GM20431 (cell line): ENCODE data around the gene SRMS.

Source experiments
- in situ Hi-C: fragments of 300-500 bp; cut with MseI, MboI; formaldehyde crosslinking; loops from one replicate; pipeline ENCODE4 v1.15.0; 2020; ENCODE audit warnings: low sequenced_read_pairs; ENCODE audit not compliant: unreplicated experiment

SRMS gene

DNA sequence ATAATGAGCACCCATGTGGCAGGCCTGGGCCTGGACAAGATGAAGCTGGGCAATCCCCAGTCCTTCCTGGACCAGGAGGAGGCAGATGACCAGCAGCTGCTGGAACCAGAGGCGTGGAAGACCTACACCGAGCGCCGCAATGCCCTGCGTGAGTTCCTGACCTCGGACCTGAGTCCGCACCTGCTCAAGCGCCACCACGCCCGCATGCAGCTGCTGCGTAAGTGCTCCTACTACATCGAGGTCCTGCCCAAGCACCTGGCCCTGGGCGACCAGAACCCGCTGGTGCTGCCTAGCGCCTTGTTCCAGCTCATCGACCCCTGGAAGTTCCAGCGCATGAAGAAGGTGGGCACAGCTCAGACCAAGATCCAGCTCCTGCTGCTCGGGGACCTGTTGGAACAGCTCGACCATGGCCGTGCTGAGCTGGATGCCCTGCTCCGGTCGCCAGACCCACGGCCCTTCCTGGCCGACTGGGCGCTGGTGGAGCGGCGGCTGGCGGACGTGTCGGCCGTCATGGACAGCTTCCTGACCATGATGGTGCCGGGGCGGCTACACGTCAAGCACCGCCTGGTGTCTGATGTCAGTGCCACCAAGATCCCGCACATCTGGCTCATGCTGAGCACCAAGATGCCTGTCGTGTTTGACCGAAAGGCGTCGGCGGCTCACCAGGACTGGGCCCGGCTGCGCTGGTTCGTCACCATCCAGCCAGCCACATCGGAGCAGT lies 8.3 kb upstream of the SRMS start:
- in situ Hi-C loops, result no loop called here

DNA sequence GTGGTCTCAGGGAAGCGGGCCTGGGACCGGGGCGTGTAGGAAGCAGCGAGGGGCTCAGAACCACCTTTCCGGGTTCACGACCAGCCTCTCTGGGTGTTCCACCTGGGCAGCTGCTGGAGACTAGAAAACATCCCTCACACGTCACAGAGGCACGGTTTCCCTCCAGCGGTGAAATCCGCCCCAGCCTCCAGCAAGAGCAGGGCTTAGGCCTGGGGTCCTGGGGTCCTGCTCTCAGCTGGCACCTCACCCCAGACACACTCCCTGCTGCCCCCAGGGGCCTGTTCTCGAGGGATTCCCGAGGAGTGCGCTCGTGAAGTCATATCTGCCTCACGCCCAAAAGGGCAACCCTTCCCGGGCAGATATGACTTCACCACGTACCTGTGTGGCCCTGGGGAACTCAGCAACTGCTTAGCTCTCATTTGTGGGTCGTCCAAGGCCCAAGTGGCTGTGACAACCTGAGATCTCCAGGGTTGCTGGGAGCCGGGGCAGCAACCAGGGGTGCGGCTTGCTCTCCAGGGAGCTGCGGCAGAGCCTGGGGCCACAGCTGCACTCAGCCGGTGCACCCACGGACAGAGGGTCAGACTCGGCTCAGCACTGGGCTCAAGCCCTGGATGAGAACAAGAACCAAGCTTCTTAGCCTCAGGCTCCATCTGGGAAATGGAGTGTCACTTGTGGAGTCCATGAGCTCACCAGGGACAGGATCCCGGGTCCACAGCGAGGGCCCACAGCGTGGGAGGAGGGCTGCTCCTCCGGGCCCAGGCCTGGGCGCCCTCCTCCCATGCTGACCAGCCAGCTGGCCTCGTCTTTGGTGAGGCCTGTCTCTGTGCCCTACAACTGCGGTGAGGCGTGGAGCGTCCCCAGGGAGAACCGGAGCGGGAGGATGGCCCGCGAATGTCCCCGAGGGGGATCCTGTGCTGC lies 7.1 kb upstream of the SRMS start:
- in situ Hi-C loops, result no loop called here

DNA sequence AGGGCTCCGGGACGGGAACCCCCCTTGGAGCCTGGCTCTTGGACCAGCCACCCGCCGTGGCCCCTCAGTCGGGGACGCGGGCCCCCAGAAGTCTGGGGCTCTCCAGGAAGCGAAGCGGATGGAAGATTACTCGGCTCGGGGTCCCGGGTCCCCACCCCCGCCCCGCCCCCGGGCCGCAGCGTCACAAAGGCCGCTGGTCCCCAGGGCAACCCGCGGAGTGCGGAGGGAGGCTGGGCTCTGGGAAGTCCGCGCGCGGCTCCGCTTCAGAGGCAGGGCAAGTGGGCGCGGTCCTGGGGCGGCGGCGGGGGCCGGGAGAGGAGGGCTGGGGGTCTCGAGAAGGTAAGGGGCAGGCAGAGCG lies 6.4 kb upstream of the SRMS start, which contains the start of gene FNDC11:
TSS of gene FNDC11 (plus strand) at position 227 of the 358 bp plus-strand sequence. CDS start 1,505 bp downstream, outside the sequence.
- in situ Hi-C loops, result no loop called here

DNA sequence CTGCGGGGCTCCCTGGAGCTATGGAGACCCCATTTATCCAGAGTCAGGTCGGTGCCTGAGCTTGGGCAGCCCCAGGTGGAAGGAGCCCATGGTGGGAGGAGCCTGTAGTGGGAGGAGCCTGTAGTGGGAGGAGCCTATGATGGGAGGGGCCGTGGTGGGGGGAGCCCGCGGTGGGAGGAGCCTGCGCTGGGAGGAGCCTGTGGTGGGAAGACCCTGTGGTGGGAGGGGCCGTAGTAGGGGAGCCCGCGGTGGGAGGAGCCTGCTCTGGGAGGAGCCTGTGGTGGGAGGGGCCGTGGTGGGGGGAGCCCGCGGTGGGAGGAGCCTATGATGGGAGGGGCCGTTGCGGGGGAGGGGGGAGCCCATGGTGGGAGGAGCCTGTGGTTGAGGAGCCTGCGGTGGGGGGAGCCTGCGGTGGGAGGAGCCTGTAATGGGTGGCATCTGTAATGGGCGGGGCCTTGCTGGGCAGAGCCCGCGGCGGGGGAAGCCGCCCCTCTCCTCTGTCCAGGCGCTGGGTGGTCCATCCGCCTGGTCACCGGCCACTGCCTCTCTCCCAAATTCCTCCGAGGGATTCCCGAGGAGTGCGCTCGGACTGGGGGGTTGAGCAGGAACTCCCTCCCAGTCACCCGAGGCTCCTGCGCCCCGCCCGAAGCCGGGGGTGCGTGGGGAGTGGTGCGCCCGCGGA lies 5.8 kb upstream of the SRMS start:
- in situ Hi-C loops, result no loop called here

DNA sequence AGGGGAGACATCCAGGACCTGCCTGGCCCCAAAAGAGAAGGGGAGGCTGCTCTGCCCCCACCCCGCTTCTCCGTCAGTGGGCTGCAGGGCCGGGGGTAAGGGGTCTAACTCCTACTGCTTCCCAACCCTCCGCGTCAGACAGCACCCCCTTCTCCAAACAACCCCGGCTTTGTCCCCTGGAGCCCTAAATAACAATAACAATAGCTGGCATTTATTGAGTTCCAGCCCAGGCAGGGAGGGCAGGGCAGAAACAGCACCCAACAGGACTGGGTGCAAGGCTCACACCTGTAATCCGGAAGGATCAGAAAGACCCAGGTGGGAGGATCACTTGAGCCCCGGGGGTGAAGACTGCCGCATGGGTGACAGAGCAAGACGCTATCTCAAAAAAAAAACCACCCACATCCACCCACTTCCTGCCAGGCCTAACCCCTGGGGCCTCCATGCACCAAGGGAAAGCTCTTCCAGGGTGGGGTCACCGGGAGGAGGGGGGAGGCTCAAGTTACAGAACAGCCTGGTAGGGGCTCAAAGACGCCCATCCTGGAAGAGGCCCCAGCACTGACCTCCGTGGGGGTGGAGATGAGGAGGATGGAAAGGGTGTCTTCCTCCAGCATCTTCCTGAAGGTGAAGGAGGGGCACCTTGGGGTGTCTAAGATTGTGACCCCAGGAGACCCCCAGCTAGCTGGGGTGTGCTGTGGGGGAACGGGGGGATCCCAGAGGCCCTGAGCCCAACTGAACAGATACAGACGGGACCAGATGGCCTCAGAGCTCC lies 5.1 kb upstream of the SRMS start:
- in situ Hi-C loops, result no loop called here

DNA sequence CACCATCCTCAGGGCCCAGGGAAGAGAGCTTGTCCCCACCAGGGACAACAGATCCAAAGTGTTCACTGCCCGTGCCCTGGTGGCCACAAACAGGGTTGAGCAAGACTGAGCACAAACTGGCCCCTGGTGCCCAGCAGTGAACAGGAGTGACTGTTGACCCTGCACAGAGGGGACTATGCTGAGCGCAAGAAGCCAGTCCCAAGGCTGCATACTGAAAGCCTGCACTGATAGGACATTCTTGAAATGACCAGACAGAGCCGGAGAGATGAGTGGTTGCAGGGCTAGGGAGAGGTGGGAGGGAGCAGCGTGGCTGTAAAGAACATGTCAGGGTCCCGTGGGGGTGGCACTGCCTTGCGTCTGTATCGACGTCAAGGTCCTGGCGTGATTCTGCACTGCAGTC lies 3.5 kb upstream of the SRMS start:
- in situ Hi-C loops, result no loop called here

DNA sequence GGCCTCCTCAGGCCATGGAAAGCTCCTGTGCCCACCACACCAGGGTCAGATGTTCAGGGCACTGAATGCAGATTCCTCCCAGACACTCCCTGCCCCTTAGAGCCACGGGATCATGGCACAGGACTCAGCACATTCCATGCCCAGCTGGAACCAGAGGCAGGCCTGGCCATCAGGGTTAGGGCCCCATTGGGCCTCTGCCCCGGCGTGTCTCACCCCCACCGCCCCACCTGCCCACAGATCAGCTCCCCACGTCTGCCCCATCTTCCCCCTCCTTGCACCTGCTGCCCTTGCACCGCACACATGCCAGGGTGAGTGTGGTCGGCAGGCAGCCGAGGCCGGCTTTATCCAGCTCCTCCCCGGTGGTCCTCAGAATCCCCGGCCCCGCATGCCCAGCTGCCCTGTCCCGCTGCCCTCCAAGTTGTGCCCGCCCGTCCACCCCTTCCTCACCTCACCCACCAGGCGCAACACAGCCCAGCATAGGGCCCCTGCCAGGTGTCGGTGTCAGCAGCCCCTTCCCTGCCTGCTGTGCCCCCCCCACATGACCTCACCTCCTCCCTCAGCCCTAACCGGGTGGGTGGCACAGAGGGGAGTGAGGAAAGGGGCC lies 2.2 kb upstream of the SRMS start:
- in situ Hi-C loops, result no loop called here

DNA sequence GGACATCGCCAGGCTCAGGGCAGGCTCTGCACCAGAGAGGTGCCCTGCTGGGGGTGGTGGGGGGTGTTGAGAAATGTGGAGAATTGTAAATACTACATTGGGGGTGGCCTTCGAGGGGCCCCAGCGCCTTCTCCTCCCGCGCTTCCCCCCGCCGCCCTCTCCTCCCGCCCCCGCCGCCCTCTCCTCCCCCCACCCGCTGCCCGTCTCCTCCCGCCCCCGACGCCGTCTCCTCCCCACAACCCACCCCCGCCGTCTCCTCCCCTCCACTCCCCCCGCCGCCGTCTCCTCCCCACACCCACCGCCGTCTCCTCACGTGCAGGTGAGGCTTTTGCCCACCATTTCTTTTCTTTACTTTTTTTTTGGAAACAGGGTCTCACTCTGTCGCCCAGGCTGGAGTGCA lies 1.5 kb upstream of the SRMS start:
- in situ Hi-C loops, result no loop called here

DNA sequence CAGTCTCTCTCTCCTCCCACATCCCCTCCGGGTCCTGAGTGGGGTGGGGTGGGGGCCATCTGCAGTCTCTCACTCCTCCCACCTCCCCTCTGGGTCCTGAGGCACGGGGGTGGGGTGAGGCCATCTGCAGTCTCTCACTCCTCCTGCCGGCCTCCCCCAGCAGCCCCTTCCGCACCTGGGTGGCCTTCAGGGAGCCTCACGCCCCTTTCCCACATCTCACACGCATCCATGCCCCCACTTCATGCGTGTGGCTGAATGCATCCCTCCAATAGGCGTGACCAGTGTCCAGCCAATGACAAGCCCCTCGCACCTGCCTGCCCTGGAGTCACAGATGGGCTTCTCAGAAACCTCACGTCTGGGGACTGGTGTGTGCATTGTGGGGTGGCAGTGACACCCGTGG lies 993 bp upstream of the SRMS start:
- in situ Hi-C loops, result no loop called here

DNA sequence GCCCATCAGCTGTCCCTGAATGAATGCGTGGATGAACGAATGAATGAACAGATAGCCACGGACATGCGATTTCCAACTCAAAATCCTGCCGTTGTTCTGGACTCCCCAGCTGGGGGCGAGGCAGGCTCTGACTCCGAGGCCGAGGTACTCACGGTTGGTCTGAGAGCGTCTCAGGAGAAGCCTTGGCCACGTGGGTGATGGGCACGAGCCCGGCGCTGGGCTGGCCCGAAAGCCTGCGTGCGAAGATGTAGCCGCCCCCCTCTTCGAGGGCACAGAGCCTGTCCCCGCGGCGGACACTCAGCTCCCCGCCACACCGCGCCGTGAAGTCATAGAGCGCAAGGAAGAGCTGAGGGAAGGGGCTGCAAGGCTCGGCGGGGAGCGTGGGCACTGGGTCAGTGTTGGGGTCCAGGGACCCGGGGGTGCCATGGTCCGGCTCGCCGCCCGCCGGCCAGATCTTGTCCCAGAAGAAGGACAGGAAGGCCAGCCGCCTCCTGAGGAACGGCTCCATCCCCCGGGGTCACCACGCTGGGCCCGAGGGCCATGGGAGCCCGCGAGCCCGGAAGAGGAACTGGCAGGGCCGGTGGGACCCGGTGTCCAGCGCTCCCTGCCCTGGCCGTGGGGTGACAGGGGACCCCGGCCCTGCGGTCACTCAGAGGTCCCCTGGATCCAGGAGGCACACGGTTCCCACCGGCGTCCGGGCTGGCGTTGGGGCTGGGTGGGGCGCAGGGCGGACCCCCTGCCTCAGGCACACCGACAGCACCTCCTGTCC lies 409 bp downstream of the SRMS start:
- in situ Hi-C loops, result no loop called here

DNA sequence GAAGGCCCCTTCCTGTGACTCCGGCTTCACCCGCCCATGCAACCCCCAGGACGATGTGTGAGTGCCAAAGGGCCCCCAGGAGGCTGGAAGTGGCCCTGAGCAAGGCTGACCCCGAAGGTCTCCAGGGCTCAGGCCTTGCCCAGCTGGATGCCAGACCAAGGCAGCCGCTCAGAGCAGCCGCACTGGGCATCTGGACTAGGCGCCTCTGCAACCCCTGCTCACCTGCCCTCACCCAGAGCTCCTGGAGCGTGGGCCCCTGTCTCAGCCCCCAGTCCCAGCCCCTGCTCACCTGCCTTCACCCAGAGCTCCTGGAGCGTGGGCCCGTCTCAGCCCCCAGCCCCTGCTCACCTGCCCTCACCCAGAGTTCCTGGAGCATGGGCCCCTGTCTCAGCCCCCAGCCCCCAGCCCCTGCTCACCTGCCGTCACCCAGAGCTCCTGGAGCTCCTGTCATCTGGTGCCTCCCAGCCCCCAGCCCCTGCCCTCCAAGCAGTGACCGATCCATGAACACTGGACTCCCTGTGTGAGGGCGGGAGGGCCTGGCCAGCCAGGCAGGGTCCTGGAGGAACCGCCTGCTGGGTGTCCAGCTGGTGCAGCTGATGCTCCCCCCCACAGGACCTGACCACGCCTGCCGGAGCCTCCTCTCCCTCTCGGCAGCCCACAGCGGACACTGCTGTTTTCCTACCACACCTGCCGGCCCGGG lies 1.1 kb downstream of the SRMS start:
- in situ Hi-C loops, result no loop called here

DNA sequence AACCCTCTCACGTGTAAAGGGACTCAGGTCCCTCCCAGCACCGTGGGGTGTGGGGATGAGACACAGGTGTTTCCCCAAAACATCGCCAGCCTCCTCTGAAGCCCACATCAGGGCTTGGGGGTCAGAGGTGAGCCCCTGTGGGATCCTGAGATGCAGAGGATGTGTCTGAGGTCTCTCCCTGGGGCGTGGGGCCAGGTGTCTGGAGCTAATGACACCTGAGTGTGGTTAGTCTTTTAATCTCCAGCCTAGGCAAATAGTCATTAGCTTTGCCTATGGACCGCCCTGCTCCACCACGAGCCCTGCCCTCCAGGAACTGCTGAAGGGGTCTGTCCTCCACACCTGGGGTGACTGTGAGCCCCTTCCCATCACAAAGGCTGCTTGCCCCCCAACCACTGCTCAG lies 1.7 kb downstream of the SRMS start:
- in situ Hi-C loops, result no loop called here

DNA sequence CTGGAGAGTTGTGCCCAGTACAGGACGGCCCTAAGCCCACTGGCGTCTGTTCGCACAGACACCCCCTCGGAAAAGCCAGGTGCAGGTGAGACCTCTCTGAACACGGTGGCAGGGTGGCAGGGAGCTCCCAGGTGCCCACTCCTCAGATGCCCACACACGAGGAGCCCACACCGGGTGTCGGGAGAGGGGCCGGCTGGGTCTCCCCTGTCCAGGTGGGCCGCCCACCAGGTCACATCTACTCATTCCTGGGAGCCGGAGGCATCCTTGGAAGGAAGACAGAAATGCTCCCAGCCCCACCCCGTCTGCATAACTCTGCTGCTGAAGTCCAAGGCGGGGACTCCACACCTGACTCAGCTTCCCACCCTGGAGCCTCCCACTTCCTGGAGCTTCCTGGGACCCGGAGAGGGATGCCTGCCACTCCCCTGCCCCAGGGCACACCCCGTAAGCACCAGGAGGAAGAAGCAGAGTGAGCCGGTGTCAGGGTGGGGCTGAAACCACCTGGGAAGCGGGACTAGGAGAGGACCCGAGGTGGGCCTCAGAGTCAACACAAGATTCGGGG lies 2.5 kb downstream of the SRMS start:
- in situ Hi-C loops, result no loop called here

DNA sequence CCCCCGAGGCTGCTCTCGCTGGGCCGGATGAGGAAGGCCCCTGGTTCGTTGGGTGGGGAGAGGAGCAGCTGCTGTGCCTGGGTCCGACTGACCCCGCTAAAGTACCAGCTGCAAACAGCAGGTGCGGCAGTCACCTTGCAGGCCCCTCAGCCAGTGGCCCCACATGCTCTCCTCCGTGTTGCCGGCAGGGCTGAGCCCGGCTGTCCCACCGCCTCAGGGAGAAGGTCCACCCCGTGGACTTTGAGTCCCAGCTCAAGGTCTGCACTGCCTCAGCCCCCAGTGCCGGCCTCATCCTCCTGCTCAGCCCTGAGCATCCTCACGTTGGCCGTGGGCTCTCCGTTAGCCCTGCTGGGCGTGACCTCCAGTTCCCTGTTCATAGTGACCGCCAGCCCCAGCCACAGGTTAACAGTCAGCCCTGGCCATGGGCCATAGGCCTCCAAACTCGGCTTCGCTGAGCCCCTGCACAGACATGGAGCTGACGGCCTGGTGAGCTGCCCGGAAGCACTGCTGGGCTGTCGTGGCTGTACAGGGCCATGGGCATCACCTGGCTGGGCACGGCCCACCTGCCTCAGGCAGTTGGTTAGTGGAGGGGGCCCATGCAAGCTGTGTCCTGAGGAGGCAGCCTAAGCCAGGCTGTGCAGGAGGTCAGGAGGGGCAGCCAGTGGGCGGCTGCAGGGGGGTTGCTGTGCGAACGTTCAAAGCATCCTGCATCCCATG lies 3.1 kb downstream of the SRMS start:
- in situ Hi-C loops, result no loop called here

DNA sequence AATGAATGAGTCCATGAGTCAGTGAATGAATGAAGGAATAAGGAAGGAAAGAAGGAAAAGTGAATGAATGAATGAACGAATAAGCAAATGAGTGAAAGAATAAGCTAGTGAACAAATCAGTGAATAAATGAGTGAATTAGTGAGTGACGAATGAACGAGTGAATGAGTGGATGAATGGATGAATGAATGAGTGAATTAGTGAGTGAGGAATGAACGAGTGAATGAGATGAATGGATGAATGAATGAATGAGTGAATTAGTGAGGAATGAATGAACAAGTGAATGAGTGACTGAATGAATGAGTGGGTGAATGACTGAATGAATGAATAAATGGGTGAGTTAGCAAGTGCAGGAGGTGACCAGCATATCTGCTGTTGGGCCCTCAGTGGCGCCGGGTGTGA lies 3.8 kb downstream of the SRMS start:
- in situ Hi-C loops, result no loop called here

DNA sequence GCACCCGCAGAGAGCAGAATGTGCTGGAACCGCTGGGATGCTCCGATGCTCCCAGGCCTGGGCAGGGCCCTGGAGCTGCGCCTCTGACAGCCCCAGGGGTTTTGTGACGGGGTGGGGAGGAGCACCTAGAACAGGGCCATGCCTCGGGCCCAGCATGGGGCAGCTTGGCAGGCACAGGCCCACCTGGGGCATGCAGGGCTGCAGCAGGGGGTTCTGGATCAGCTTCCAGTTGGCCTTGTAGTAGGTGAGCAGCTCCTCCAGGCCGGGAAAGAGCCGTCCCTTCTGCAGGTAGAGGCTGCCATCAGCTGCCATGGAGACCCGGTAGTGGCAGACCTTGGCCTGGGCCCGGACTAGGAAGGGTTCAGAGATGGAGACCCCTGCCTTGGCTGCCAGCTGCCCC lies 4.4 kb downstream of the SRMS start:
- in situ Hi-C loops, result no loop called here

DNA sequence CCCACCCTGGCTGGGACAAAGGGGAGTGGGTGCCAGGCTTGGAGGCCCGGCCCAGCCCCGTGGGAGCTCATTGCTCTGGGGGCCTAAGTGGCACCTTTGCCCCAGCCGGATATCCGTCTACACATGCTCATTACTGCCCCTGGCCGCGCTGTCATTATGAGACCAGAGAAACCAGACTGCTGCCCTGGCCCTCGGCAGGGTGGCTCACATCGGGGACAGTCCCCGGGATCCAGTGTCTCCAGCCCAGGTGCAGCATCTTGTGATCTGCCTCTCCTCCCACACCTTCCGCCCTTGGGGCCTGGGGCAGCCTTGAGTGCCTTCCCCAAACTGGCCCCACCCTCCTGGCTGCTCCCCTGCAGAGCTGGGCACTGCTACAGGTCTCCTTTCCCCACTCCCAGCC lies 4.9 kb downstream of the SRMS start:
- in situ Hi-C loops, result no loop called here
